ENCODE data around the gene SLC17A9. TPM values are rescaled to one million over a fixed set of nuclear protein-coding genes. Genes with fewer than 3 reads are reported as not detected.

Gene SLC17A9
- total and polyA plus RNA-seq, 2 of the 8 experiments (the other 6 are each of a cell fraction or from before 2014, with no cell fraction given): 23.5 to 35.2 TPM

DNA sequence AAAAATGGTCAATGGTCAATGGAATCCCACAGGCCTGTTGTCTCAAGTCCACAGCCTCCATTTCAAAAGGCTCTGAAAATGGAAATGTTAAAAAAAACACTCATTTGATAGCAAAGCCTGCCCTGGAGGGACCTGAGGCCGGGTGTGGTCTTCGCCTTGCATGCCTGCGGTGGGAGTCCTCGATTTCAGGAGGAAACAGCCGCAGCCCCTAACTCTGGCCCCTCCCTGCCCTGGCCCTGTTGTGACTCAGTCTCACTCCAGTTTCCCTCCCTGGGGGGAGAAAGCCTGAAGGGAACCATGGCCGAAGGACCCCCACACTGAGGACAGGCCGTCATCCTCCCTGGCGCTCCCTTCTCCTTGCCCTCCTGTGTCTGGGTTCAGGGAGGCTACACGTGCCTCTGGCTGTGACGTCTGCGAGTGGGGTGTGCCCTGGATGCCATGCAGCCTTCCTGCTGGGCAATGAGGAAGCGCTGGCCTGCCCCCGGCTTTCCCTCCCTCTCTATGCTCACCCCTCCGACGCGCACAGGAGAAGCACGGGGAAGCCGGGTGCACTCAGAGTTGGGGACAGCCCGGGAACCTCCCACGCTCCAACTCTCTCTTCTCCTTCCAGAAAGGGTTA is 45.0 kb downstream of the SLC17A9 start:
- no peak overlapping the region for H4K8ac ChIP-seq (ENCODE audit: extremely low read depth, insufficient read depth, low read length)
- peaks cover 0 to 5% of the 10 kb centered on the region in 2 experiments for H4K20me1 ChIP-seq (replicated peaks in 1 of 2; ENCODE audit: control insufficient read depth in 1 of 2, insufficient read depth in 2 of 2, low read length in 2 of 2)
- H2BK15ac ChIP-seq (ENCODE audit: low read length): no peak overlapping the region
- no peak overlapping the region for H3K23ac ChIP-seq (ENCODE audit: insufficient read length)
- no peak overlapping the region for H3K4me2 ChIP-seq (ENCODE audit: insufficient read depth in 1 of 2, low read depth in 2 of 2, low read length in 2 of 2)
- H3K9me3 ChIP-seq (ENCODE audit: insufficient read depth in 2 of 2, low read depth in 1 of 2, low read length in 1 of 2): no peaks in the 10 kb centered on the region
- peaks cover 0 to 14% (median 8%) of the 10 kb centered on the region in 4 experiments; a peak in 5 of 7 replicates for H3K4me1 ChIP-seq (replicated peaks in 1 of 4; ENCODE audit: control insufficient read depth in 3 of 4, insufficient read depth in 4 of 4, low read length in 3 of 4)
- H3K36me3 ChIP-seq (ENCODE audit: control insufficient read depth in 2 of 4, insufficient read depth in 4 of 4, low read length in 3 of 4): no peaks in the 10 kb centered on the region
- H4K5ac ChIP-seq (ENCODE audit: insufficient read length, low read depth, low read length): no peak overlapping the region
- H3K14ac ChIP-seq (ENCODE audit: insufficient read length): no peak overlapping the region
- no peak overlapping the region for H3K4ac ChIP-seq (replicated peaks; ENCODE audit: insufficient read length, low read depth, low read length)
- no peak overlapping the region for H3K56ac ChIP-seq (replicated peaks; ENCODE audit: insufficient read length, low read depth, low read length)
- CTCF ChIA-PET (ENCODE audit: partially characterized antibody): interaction anchor here (1.4 to 4.0 kb wide), 3 partner anchors 12 to 27 kb away, joined by 3 to 22 read pairs (median 10); no protein-coding TSS in a partner anchor
- no peak overlapping the region for H4K91ac ChIP-seq (replicated peaks; ENCODE audit: insufficient read length, low read length)
- H3K79me2 ChIP-seq (ENCODE audit: control insufficient read depth in 1 of 2, insufficient read depth in 2 of 2, low read length in 2 of 2): no peaks in the 10 kb centered on the region
- H2AK5ac ChIP-seq (ENCODE audit: low read depth, low read length): 0 out of 2 replicates have a peak overlapping the region, but pooled peaks have one; percentile 11
- H2AFZ ChIP-seq (ENCODE audit: low read length): no peak overlapping the region
- FAIRE-seq (no peak), DNase-seq (ENCODE audit: low read depth in 1 of 2, low spot score in 2 of 2) (no peak)
- H3K18ac ChIP-seq (ENCODE audit: extremely low read depth, low read length): no peak overlapping the region
- no peak overlapping the region for H2BK20ac ChIP-seq (ENCODE audit: low read length)
- no peak overlapping the region for H3K27ac ChIP-seq (ENCODE audit: low read depth, low read length)
- 53% methylated on average over 10 of the region's 20 CpGs; no CpG with 5 or more reads in 1 of the 2 experiments for WGBS, 2 experiments (ENCODE audit: extremely low coverage in 1 of 2, insufficient coverage in 1 of 2, insufficient read length in 1 of 2, insufficient replicate concordance in 2 of 2, low coverage in 1 of 2, low lambda C conversion rate in 2 of 2, missing lambda C conversion rate in 1 of 2)
- H2BK12ac ChIP-seq (ENCODE audit: low read depth, low read length): no peak overlapping the region; the same call in 1 of the 2 replicates
- no peak overlapping the region for H2BK120ac ChIP-seq (replicated peaks; ENCODE audit: low read depth, low read length)
- POLR2A ChIA-PET (ENCODE audit: partially characterized antibody): no interaction called here
- no peak overlapping the region for H3K9ac ChIP-seq (replicated peaks in 1 of 4; ENCODE audit: extremely low read depth in 1 of 4, low read depth in 3 of 4, low read length in 3 of 4)
- peaks cover under 1 to 12% (median 9%) of the 10 kb centered on the region in 4 experiments; a peak in 6 of 7 replicates for H3K27me3 ChIP-seq (replicated peaks in 1 of 4; ENCODE audit: control insufficient read depth in 3 of 4, extremely low read depth in 1 of 4, insufficient read depth in 3 of 4, low read length in 3 of 4)
- no peaks in the 10 kb centered on the region for H3K23me2 ChIP-seq (ENCODE audit: low read depth, low read length)
- H3K79me1 ChIP-seq (ENCODE audit: low read depth, low read length): no peaks in the 10 kb centered on the region
- H3K4me3 ChIP-seq (ENCODE audit: extremely low read depth in 1 of 4, insufficient read depth in 2 of 4, low read depth in 3 of 4, low read length in 4 of 4): no peak overlapping the region
- peak overlapping the region; percentile 13; the same call in 1 of the 2 replicates for H2BK5ac ChIP-seq (ENCODE audit: low read depth, low read length)
- TF ChIP-seq TAF1 (IDR thresholded peaks at IDR 0.05; ENCODE audit: low read depth, low read length): no peak
- TF ChIP-seq, protein P1, sequence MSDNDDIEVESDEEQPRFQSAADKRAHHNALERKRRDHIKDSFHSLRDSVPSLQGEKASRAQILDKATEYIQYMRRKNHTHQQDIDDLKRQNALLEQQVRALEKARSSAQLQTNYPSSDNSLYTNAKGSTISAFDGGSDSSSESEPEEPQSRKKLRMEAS (IDR thresholded peaks at IDR 0.05): peak; percentile 39; the same call in 1 of the 2 replicates
- TF ChIP-seq SUZ12 (IDR thresholded peaks at IDR 0.05; ENCODE audit: low read length): no peak
- TF ChIP-seq, protein P2, sequence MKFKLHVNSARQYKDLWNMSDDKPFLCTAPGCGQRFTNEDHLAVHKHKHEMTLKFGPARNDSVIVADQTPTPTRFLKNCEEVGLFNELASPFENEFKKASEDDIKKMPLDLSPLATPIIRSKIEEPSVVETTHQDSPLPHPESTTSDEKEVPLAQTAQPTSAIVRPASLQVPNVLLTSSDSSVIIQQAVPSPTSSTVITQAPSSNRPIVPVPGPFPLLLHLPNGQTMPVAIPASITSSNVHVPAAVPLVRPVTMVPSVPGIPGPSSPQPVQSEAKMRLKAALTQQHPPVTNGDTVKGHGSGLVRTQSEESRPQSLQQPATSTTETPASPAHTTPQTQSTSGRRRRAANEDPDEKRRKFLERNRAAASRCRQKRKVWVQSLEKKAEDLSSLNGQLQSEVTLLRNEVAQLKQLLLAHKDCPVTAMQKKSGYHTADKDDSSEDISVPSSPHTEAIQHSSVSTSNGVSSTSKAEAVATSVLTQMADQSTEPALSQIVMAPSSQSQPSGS (IDR thresholded peaks at IDR 0.05; ENCODE audit: low read length): no peak
- no peak for TF ChIP-seq NRF1 (IDR thresholded peaks at IDR 0.05; ENCODE audit: low read depth, low read length)
- TF ChIP-seq FOSL1 (IDR thresholded peaks at IDR 0.05; ENCODE audit: insufficient read depth, low read depth, low read length): no peak
- TF ChIP-seq CHD1 (IDR thresholded peaks at IDR 0.05; ENCODE audit: low read depth, low read length): no peak
- no peak for TF ChIP-seq SIN3A (conservative IDR thresholded peaks at IDR 0.05 in 1 of 2, IDR thresholded peaks at IDR 0.05 in 1 of 2; ENCODE audit: low read depth in 1 of 2, low read length in 2 of 2)
- no peak for TF ChIP-seq SP1 (IDR thresholded peaks at IDR 0.05; ENCODE audit: low read depth, low read length)
- no peak for TF ChIP-seq CBX8 (IDR thresholded peaks at IDR 0.05; ENCODE audit: borderline replicate concordance, low read depth, low read length)

All from H1 (cell line).